GM23338 (cell line): ENCODE data around the gene RAD51B.

Source experiments
- CREB1 ChIP-seq: fragments of 250-450 bp; sonication (Bioruptor Pico); IDR thresholded peaks from 2 replicates; pipeline ENCODE4 v1.5.0; 2020; ENCODE audit warnings: low read depth, mild to moderate bottlenecking, moderate library complexity
- EZH2 ChIP-seq: fragments of 200-600 bp; sonication (generic); IDR thresholded peaks from one replicate; pipeline ENCODE4 v1.8.0; 2017; ENCODE audit warnings: antibody characterized with exemption, mild to moderate bottlenecking, low read depth; ENCODE audit not compliant: unreplicated experiment
- EZH2phosphoT487 ChIP-seq: fragments of 200-600 bp; sonication (generic); IDR thresholded peaks from one replicate; pipeline ENCODE4 v1.8.1; 2018; ENCODE audit warnings: antibody characterized with exemption; ENCODE audit not compliant: unreplicated experiment
- JUNB ChIP-seq: IDR thresholded peaks from one replicate; pipeline ENCODE4 v1.6.1; 2016; ENCODE audit warnings: antibody characterized with exemption; ENCODE audit not compliant: unreplicated experiment
- NANOG ChIP-seq: IDR thresholded peaks from 2 replicates; pipeline ENCODE4 v1.6.1; 2016; ENCODE audit warnings: antibody characterized with exemption, borderline replicate concordance
- POLR2AphosphoS5 ChIP-seq: IDR thresholded peaks from 2 replicates; pipeline ENCODE4 v1.6.1; 2016; ENCODE audit warnings: antibody characterized with exemption, low read depth
- STAT1 ChIP-seq: IDR thresholded peaks from one replicate; pipeline ENCODE4 v1.6.1; 2016; ENCODE audit warnings: antibody characterized with exemption; ENCODE audit not compliant: unreplicated experiment
- ZNF114 ChIP-seq: fragments of 250-450 bp; sonication (Bioruptor Pico); IDR thresholded peaks from 2 replicates; pipeline ENCODE4 v1.5.0; 2020; ENCODE audit warnings: mild to moderate bottlenecking, moderate library complexity
- ZNF331 ChIP-seq: fragments of 250-450 bp; sonication (Bioruptor Pico); IDR thresholded peaks from 2 replicates; pipeline ENCODE4 v1.5.0; 2020; ENCODE audit warnings: low read depth, mild to moderate bottlenecking, moderate library complexity
- TF ChIP-seq, protein P1 (sequence below), 2 experiments: fragments of 200-600 bp in 1 of 2; sonication (generic) in 1 of 2; conservative IDR thresholded peaks; 2 replicates each; pipeline versions ENCODE4 v1.5.1 to v1.6.1; 2016 to 2017; ENCODE audit warnings: antibody characterized with exemption in 2 of 2, low read depth in 2 of 2, mild to moderate bottlenecking in 2 of 2, moderate library complexity in 1 of 2
- TF ChIP-seq, protein P2 (sequence below): IDR thresholded peaks from one replicate; pipeline ENCODE4 v1.6.1; 2018; ENCODE audit warnings: antibody characterized with exemption; ENCODE audit not compliant: unreplicated experiment
- TF ChIP-seq, protein P3 (sequence below): IDR thresholded peaks from 2 replicates; pipeline ENCODE4 v1.6.1; 2016; ENCODE audit warnings: antibody characterized with exemption

DNA sequence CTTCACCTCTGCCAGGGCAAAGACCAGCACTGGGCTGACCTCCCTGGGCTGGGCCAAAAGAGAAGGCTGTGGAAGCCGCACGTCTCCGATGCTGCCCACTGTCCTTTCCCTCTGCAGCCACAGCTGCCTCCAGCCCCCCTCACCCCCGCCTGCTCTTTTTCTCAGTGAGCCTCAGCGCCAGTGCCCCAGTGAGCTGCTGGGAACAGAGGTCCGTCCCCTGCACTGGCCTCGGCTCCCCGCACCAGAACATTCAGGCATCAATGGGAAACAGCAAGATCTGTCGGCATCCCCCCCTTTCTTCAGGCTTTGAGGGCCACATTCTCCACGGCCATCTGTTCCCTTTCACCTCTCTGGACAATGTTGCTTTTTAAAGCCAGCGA lies 575.2 kb downstream of the RAD51B start:
- TF ChIP-seq EZH2 (no peak), POLR2AphosphoS5 (no peak), EZH2phosphoT487 (no peak), JUNB (no peak), ZNF331 (CRISPR knock-in tag) (no peak), CREB1 (CRISPR knock-in tag) (no peak), ZNF114 (CRISPR knock-in tag) (no peak), NANOG (no peak), STAT1 (no peak)
- TF ChIP-seq, protein P1, sequence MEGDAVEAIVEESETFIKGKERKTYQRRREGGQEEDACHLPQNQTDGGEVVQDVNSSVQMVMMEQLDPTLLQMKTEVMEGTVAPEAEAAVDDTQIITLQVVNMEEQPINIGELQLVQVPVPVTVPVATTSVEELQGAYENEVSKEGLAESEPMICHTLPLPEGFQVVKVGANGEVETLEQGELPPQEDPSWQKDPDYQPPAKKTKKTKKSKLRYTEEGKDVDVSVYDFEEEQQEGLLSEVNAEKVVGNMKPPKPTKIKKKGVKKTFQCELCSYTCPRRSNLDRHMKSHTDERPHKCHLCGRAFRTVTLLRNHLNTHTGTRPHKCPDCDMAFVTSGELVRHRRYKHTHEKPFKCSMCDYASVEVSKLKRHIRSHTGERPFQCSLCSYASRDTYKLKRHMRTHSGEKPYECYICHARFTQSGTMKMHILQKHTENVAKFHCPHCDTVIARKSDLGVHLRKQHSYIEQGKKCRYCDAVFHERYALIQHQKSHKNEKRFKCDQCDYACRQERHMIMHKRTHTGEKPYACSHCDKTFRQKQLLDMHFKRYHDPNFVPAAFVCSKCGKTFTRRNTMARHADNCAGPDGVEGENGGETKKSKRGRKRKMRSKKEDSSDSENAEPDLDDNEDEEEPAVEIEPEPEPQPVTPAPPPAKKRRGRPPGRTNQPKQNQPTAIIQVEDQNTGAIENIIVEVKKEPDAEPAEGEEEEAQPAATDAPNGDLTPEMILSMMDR (conservative IDR thresholded peaks at IDR 0.05; ENCODE audit: low read depth in 2 of 2): no peak
- TF ChIP-seq, protein P2, sequence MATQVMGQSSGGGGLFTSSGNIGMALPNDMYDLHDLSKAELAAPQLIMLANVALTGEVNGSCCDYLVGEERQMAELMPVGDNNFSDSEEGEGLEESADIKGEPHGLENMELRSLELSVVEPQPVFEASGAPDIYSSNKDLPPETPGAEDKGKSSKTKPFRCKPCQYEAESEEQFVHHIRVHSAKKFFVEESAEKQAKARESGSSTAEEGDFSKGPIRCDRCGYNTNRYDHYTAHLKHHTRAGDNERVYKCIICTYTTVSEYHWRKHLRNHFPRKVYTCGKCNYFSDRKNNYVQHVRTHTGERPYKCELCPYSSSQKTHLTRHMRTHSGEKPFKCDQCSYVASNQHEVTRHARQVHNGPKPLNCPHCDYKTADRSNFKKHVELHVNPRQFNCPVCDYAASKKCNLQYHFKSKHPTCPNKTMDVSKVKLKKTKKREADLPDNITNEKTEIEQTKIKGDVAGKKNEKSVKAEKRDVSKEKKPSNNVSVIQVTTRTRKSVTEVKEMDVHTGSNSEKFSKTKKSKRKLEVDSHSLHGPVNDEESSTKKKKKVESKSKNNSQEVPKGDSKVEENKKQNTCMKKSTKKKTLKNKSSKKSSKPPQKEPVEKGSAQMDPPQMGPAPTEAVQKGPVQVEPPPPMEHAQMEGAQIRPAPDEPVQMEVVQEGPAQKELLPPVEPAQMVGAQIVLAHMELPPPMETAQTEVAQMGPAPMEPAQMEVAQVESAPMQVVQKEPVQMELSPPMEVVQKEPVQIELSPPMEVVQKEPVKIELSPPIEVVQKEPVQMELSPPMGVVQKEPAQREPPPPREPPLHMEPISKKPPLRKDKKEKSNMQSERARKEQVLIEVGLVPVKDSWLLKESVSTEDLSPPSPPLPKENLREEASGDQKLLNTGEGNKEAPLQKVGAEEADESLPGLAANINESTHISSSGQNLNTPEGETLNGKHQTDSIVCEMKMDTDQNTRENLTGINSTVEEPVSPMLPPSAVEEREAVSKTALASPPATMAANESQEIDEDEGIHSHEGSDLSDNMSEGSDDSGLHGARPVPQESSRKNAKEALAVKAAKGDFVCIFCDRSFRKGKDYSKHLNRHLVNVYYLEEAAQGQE: no peak
- TF ChIP-seq, protein P3, sequence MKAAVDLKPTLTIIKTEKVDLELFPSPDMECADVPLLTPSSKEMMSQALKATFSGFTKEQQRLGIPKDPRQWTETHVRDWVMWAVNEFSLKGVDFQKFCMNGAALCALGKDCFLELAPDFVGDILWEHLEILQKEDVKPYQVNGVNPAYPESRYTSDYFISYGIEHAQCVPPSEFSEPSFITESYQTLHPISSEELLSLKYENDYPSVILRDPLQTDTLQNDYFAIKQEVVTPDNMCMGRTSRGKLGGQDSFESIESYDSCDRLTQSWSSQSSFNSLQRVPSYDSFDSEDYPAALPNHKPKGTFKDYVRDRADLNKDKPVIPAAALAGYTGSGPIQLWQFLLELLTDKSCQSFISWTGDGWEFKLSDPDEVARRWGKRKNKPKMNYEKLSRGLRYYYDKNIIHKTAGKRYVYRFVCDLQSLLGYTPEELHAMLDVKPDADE: no peak
